ENCODE data around the gene TRIO.

GRCh38 chr5:14187660-14188059 is 44.5 kb downstream of the TRIO start:
- TF ChIP-seq POLR2A (IDR thresholded peaks at IDR 0.05), result no peak
- no peak for TF ChIP-seq CTCF (IDR thresholded peaks at IDR 0.05)
